ENCODE data around the gene LRRC14B. TPM values are rescaled to one million over a fixed set of nuclear protein-coding genes. Genes with fewer than 3 reads are reported as not detected.
"Not testable (repeated sequence)": the region's sequence is repeated elsewhere in the genome, so short reads cannot be mapped to it uniquely, and the experiment has no call there.

Gene LRRC14B
- polyA plus RNA-seq, 4 donors: not detected

DNA sequence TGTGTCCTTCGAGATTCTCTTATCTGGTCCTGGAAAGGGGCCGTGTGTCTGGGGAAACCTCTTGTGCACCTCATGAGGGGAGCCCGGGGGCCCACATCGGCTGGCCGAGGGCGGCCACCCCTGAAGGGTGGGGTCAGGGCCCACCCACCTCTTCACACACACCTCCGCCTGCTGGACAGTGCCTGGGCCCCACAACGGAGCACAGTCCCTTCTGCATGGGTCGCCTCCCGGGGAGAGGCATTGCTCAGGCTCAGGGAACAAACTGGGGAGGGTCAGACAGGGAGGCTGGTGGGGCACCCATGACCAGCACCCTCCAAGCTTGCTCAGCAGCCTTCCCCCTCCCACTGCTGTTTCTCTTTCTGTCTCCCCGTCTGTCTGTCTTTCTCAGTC lies 1.3 kb upstream of the LRRC14B start:
- no peak for DNase-seq (ENCODE audit: low read depth in 4 of 4, low spot score in 3 of 4)

DNA sequence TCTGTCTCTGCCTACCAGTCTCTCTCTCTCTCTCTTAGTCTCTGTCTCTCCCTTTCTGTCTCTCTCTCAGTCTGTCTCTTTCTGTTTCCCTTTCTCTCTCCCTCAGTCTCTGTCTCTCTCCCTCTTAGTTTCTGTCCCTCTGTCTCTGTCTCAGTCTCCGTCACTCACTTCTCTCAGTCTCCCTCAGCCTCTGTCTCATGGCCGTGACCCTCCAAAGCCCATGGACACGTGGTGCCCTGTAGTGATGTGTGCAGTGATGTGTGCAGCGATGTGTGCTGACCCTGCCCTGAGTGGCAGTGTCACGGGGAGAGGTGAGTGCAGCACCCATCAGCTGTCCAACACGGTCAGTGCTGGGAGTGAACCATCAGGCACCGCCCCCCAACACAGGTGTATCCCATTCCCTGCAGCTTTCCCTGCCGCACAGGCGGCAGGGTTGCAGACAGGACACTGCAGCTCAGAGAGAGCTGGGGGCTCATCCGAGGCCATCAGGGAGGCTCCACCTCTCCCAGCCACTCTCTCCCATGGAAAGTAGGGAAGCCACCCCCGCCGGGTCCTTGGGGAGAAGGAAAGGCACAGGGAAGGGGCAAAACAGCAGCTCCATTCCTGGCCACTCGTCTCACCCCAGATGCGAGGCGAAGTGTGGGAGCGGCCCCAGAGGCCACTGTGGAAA lies 794 bp upstream of the LRRC14B start:
- no peak for DNase-seq (ENCODE audit: low read depth in 4 of 4, low spot score in 3 of 4)

DNA sequence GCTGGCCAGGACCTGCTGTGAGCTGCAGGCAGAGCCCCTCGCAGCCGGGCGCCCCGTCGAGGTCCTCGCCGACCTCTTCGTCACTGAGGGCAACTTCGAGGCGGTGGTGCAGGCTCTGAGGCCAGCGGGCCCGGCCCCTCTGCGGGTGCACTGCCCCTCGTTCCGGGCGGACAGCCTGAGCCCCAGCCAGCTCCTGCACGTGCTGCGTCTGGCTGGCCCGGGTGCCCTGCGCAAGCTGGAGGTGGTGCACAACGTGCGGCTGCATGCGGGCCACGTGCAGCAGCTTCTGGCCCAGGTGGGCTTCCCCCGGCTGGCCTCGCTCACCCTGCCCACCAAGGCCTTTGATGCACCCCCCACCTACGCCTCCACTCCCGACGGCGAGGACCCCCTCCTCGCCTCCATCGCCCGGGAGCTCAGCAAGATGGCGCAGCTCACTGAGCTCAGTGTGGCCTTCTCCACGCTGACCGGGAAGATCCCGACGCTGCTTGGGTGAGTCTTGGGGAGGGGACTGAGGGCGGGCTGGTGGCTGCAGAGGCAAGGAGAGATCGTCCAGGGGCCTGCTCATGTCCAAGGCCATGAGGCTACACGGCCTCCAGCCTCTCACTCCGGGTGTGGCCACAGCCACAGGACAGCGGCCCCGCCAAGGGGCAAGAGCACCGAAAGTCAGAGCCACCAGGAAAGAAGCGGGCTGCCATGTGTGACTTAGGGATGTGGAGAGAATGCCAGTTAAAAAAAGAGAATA lies 825 bp downstream of the LRRC14B start:
- DNase-seq (ENCODE audit: low read depth in 4 of 4, low spot score in 3 of 4): no peak

DNA sequence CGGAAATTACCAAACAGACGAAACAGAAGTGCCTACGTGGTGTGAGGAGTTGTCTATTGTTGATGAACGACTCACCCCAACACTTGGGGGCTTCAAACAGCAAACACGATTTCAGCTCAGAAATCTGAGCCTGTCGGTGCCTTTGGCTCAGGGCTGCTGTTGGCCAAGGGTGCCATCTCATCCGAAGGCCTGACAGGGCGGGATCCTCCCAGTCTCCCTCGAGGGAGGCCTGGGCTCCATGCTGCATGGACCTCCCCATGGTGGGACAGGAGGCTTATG lies 1.3 kb downstream of the LRRC14B start:
- DNase-seq (ENCODE audit: low read depth in 4 of 4, low spot score in 3 of 4): no peak

DNA sequence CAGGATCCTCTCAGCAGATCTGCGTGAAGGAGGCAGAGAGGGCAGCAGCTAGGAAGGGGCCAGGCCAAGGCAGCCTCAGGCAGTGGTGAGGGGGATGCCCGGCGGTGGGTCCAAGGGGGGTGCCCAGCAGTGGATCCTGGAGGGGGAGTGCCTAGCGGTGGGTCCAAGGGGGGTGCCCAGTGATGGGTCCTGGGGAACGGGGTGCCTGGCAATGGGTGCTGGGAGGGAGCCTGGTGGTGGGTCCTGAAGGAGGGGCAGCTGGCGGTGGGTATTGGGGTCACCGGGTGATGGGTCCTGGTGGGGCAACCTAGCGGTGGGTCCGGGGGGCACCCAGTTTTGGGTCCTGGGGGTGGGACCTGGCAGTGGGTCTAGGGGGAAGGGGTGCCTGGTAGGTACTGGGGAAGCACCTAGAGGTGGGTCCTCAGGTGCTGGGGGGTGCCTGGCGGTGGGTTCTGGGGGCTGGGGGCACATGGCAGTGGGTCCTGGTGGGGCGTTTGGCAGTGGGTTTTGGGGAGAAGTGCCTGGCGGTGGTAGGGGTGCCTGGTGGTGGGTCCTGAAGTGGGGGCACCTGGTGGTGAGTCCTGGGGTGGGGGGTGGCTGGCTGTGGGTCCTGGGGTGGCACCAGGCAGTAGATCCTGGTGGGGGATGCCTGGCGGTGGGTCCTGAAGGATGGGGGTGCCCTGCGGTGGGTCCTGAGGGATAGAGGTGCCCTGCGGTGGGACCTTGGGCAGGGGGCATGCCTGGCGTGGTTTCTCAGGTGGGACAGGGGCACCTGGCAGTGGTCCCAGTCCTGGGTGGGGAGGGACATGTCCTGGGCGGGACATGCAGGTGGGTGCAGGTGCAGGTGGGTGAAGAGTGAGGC lies 1.9 kb downstream of the LRRC14B start:
- no peak for DNase-seq (ENCODE audit: low read depth in 4 of 4, low spot score in 3 of 4)

DNA sequence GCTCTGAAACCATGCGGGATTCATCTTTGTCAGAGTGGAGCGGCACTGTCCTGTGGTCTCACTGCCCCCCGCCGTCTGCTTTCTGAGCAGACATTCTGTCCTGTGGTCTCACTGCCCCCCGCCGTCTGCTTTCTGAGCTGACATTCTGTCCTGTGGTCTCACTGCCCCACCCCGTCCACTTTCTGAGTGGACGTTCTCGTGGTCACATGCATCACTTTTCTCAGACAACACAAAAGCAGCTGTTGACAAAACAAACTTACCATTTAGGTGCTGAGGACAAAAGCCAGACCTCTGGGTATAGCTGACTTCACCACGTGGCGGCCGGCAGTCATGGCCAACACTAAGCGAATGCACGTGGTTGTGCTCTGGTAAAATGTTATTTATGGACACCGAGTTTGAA lies 2.8 kb downstream of the LRRC14B start:
- no peak for DNase-seq (ENCODE audit: low read depth in 4 of 4, low spot score in 3 of 4)

DNA sequence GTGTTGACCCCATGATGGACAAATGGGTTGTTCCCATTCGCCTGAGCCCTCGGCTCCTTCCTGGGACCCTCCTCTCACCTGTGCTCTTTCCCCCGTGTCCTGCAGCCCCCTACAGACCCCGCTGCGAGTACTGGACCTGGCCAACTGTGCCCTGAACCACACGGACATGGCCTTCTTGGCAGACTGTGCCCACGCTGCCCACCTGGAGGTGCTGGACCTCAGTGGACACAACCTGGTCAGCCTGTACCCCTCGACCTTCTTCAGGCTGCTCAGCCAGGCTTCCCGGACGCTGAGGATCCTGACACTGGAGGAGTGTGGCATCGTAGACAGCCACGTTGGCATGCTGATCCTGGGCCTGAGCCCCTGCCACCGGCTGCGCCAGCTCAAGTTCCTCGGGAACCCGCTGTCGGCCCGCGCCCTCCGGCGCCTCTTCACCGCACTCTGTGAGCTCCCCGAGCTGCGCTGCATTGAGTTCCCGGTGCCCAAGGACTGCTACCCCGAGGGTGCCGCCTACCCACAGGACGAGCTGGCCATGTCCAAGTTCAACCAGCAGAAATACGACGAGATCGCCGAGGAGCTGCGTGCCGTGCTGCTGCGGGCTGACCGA lies 3.4 kb downstream of the LRRC14B start:
- DNase-seq (ENCODE audit: low read depth in 4 of 4, low spot score in 3 of 4): no peak

DNA sequence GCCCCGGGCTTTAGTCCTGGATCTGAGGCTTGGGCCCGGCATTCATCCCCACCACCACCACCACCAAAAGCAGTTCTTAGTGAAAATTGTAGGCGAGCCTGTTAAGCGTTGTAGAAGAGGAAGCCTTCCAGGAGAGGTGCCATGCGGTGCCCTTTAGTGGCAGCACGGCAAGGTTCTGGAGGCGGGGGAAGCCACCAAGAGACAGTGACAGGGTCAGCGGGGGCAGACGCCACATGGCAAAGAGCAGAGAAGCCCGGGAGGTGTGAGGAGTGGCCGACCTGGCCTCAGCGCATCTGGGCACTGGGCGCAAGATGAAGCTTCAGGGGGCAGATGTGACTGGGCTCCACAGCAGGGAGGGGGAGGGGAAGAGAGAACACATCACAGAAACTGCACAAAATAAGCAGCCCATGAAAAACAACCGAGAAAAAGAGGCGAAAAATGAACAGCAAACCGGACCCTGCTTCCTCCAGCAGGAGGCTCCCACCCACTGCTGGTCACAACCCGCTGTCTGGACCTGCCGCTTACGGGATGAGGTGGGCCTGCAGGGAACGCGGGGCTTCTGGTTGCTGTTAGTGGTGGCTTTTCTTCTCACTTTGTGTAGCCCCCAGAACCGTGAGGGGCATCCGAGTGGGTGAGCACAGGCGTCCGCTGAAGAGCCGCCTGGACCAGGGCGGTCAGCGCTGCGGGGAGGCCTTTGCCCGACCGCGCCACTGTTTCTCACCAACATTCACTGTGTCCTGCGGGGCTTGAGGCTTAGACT lies 4.3 kb downstream of the LRRC14B start:
- DNase-seq (ENCODE audit: low read depth in 4 of 4, low spot score in 3 of 4): no peak

DNA sequence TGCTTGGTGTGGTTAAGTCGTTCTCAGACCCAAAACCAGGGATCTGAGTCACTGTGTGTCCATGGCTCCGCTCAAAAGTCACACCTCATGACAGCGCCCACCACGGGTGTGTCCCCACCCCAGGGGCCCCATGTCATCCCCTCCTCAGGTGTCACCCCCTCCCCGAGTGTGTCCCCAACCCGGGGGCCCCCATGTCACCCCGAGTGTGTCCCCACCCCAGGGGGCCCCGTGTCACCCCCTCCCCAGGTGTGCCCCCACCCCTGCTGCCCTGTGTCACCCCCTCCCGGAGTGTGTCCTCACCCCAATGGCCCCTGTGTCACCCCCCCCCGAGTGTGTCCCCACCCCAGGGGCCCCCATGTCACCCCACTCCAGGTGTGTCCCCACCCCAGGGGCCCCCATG lies 5.1 kb downstream of the LRRC14B start:
- DNase-seq (ENCODE audit: low read depth in 4 of 4, low spot score in 3 of 4): no peak

DNA sequence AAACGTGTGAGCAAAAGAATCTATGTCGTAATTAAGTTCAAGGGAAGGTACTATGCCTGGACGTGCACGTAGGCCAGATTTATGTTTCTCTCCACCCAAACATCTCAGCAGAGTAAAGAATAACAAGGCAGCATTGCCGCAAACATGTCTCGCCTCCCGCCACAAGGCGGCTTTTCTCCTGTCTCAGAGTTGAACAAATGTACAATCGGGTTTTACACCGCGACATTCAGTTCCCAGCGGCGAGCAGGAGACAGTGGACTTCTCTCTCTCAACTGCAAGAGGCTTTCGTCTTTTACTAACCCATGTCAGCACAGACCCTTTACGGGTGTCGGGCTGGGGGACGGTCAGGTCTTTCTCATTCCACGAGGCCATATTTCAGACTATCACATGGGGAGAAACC lies 5.7 kb downstream of the LRRC14B start:
- DNase-seq (ENCODE audit: low read depth in 4 of 4, low spot score in 3 of 4): not testable (repeated sequence)

DNA sequence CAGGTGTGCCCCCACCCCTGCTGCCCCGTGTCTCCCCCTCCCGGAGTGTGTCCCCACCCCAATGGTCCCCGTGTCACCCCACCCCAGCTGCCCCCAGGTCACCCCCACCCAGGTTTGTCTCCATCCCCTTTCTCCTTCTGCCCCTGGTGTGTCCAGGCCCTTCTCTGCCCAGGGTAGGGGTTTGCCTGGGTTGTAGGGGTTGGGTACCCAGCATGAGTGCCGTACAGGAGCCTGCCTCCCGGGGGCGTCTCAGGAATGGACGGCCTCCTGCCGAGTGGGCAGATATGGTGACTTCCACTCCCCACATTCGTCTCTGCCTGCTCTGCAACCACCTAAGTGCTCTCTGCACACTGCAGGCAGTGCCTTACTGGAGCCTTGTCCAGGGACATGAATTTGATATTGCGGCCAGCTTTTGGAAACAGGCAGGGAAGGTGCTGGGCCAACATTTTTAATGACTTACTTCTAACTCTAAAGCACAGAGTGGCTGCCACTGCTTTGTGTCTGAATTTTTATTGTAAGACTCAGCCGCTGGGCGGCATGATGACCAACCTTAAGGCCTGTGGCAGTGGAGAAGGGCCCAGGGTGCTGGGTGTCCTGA lies 6.7 kb downstream of the LRRC14B start:
- DNase-seq (ENCODE audit: low read depth in 4 of 4, low spot score in 3 of 4): no peak

DNA sequence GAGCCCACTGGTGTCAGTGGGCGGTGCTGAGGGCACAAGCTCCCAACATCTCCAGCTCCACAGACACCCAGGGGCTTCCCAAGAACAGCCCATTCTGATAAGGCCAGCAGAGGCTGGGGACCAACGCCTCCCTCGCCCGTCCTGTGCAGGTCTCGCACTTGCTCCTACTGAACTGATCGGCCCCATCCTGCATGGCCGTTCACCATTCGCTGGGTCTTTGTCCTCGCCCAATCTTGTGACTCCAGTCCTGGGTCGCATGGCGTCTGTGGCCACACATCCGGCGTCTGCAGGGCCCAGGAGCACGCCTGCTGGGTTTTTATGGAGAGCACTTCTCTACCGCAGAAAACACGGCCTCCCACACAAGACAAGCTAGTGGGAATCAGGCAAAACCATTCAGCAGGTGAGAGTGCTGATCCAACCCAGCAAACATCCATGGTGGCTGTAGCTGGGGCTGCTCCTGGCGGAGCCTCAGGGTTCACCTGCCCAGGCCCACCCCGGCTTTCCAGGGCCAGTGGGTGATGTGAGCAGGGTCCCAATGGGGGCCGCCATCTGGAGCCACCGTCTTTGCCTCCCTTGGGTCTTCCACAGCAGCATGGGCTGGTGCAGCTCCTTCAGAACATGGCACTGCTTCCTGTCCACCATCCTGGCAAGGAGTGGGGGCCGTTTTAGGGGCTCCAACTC lies 7.4 kb downstream of the LRRC14B start:
- no peak for DNase-seq (ENCODE audit: low read depth in 4 of 4, low spot score in 3 of 4)

DNA sequence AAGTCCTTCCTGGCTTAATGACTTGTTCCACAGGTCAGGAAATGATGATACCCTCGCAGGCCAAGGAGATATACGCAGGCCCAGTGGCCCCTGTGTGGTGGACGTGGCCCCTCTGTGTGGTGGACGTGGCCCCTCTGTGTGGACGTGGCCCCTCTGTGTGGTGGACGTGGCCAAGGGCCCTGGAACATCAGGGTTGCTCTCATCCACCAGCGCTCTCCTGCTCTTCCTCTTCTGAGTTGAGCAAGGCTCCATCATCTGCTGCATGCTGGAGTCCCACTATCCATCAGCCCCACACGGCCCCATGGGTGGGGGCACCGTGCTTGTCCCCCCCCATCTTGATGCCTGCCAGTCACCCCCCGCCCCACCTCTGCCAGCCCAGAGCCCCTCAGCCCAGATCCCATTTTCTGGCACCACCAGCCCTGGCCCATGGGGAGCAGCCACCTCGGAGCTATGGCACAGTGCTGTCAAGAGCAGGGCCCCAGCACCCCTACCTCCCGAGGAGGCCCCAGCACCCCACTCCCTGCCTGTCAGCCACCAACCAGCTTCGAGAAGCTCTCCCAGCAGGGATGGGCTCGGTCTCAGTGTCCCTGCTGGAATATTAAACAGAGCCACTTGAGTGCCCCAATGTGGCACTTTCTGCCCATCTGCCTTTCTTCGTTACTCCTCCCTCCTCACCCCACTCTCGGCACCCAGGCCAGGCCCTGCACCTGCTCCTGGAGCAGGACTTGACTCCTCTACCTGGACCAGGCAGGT lies 8.1 kb downstream of the LRRC14B start:
- DNase-seq (ENCODE audit: low read depth in 4 of 4, low spot score in 3 of 4): no peak

DNA sequence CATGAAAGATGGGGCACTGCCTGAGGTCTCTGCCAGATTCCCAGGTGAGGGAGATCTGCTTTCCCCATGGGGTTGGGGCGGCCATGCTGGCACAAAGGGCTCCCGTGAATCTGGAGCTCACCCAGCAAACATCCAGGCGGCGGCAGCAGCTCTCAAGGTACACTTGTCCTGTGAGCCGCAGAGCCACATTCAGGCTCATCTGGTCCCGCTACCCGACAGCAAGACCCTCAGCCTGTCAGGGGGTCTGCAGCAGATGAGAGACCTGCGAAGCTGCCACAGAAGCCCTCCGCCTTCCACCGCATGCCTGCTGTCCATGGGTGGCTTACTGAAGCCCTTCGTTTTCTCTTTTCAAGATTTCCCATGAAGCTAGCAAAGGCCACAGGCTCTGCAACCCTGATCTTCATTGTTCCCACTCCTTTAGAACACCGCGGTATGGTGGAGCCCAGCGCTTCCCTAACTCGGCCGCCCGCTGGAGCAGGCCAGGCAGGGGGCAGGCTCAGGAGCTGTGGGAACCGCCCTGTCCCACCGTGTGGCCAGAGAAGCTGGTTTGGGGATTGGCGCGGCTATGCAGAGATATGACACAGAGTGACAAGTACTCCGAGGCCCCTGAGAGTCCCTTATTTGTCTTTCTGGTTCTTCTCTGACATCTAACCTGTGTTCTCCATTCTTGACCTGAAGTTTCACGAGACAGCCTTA lies 8.8 kb downstream of the LRRC14B start:
- no peak for DNase-seq (ENCODE audit: low read depth in 4 of 4, low spot score in 3 of 4)

DNA sequence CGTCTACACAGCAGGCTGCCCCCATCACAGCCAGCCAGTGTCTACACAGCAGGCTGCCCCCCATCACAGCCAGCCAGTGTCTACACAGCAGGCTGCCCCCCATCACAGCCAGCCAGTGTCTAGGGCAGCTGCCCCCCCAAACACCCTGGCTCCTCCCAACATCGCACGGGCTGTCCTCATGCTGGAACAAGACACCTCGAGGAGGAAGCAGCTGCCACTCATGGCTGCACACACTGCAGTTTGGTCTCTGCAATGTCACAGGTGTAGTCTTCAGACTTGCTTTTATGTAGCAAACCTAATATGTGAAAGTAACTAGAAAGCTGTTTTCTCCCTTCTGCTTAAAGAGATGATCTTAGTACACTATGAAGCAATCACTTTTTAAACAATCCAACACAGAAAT lies 9.7 kb downstream of the LRRC14B start:
- DNase-seq (ENCODE audit: low read depth in 4 of 4, low spot score in 3 of 4): no peak

DNA sequence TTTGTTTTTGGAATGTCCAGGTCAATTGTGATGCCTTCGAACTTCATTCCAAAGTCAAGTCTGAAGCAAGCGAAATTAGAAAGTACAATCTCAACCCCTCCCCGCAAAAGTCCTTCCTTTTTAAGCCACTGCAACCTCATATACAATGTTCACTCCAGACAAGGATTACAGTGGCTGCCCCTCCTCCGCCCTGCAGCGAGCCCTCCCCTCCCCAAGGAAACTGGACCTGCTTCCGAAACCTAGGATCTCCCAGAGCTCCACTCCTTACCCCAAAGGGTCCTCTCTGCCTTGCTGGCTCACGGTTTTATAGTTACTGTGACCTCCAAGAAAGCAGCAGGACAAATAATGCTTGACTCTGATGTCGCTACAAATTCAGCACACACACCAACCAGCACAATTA lies 10.4 kb downstream of the LRRC14B start:
- no peak for DNase-seq (ENCODE audit: low read depth in 4 of 4, low spot score in 3 of 4)

DNA sequence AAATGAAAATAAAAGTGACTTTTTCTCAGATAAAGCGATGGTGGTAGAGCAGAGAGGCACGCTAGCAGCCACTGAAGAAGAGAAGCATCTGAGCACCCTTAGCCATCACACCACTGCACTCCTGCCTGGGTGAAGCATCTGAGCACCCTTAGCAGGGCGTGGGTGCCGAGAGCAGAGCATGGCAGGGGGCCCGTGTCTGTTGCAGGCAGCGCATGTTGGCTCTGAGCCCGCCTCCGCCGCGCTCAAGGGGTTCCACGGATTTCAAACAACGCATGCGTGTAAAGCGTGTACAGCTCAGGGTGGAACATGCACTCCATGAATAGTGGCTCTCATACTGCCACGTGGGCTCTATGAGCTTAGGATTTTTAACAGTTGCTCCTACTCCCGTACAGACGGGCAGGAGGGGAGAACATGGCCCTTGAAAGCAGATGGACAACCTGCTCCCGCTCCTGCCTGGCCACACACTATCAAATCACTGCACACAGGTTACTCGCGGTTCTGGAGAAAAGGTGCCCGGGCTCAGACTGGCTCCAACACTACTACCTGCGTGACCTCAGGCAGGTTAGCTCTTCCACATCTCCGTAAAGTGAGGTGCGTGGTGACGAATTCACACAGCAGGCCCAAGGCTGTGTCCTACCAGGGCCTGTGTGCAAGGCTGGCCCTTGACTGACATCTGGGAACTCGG lies 12.1 kb downstream of the LRRC14B start:
- DNase-seq (ENCODE audit: low read depth in 4 of 4, low spot score in 3 of 4): no peak

DNA sequence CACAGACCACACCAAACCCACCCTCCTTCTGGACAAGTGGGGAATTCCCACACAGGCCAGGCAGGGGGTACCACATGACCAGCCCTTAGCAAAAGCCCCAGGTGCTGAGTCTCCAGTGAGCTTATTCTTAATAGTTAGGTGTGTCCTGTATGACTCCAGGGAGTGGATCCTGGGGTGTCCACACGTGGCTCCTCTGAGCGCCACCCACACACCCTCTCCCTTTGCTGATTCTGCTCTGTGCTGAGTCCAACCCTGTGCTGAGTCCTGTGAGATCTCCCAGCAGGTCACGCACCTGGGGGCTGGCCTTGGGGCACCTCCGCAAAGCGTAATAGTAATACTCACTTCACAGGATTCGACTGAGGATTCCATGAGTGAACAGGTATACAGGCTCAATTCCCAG lies 12.7 kb downstream of the LRRC14B start:
- DNase-seq (ENCODE audit: low read depth in 4 of 4, low spot score in 3 of 4): no peak
